HepG2 (cell line): ENCODE data around the gene MAFF. TPM values are rescaled to one million over a fixed set of nuclear protein-coding genes. Genes with fewer than 3 reads are reported as not detected.

ENCODE experiments used
- ADNP ChIP-seq: sonication (generic); formaldehyde crosslinking; IDR thresholded peaks from 2 replicates; pipeline ENCODE4 v1.4.0; 2020; ENCODE audit warnings: missing genetic modification reagents
- CEBPB ChIP-seq: IDR thresholded peaks from 2 replicates; pipeline ENCODE4 v1.6.1; 2011; ENCODE audit warnings: low read depth, low read length, improper control_type of control experiment, borderline replicate concordance
- CREBL2 ChIP-seq: sonication (generic); formaldehyde crosslinking; IDR thresholded peaks from 2 replicates; pipeline ENCODE4 v1.8.1; 2023; ENCODE audit warnings: missing genetic modification reagents, mild to moderate bottlenecking, borderline replicate concordance
- FOXK1 ChIP-seq: sonication (generic); formaldehyde crosslinking; IDR thresholded peaks from 2 replicates; pipeline ENCODE4 v1.4.0; 2020; ENCODE audit warnings: low read depth, missing genetic modification reagents, borderline replicate concordance
- KAT2B ChIP-seq: fragments of 150-350 bp; IDR thresholded peaks from 2 replicates; pipeline ENCODE4 v1.6.1; 2014; ENCODE audit warnings: low read depth, low read length, borderline replicate concordance
- KMT2B ChIP-seq: IDR thresholded peaks from 2 replicates; pipeline ENCODE4 v1.6.1; 2016; ENCODE audit warnings: missing genetic modification reagents, missing compliant biosample characterization
- NFE2 ChIP-seq: sonication (generic); formaldehyde crosslinking; IDR thresholded peaks from 2 replicates; pipeline ENCODE4 v1.4.0; 2020; ENCODE audit warnings: missing genetic modification reagents
- NR2F6 ChIP-seq, 2 experiments: IDR thresholded peaks; 2 replicates each; pipeline ENCODE4 v1.6.1; 2016; ENCODE audit warnings: antibody characterized with exemption in 1 of 2, mild to moderate bottlenecking in 1 of 2
- SNAPC5 ChIP-seq: sonication (generic); formaldehyde crosslinking; IDR thresholded peaks from 2 replicates; pipeline ENCODE4 v1.8.1; 2023; ENCODE audit warnings: mild to moderate bottlenecking, missing genetic modification reagents, borderline replicate concordance
- SP140L ChIP-seq: sonication (generic); formaldehyde crosslinking; IDR thresholded peaks from 2 replicates; pipeline ENCODE4 v1.4.0; 2020; ENCODE audit warnings: missing genetic modification reagents, borderline replicate concordance
- ZNF143 ChIP-seq: sonication (generic); formaldehyde crosslinking; IDR thresholded peaks from 2 replicates; pipeline ENCODE4 v1.4.0; 2020; ENCODE audit warnings: missing genetic modification reagents
- ZNF274 ChIP-seq: sonication (generic); formaldehyde crosslinking; IDR thresholded peaks from 2 replicates; pipeline ENCODE4 v1.5.1; 2020; ENCODE audit warnings: mild to moderate bottlenecking, missing genetic modification reagents
- ZNF317 ChIP-seq: sonication (generic); formaldehyde crosslinking; IDR thresholded peaks from 2 replicates; pipeline ENCODE4 v1.5.0; 2020; ENCODE audit warnings: mild to moderate bottlenecking, missing genetic modification reagents
- ZNF547 ChIP-seq: sonication (generic); formaldehyde crosslinking; IDR thresholded peaks from 2 replicates; pipeline ENCODE4 v1.5.1; 2020; ENCODE audit warnings: mild to moderate bottlenecking, missing genetic modification reagents
- ZNF550 ChIP-seq: sonication (generic); formaldehyde crosslinking; IDR thresholded peaks from 2 replicates; pipeline ENCODE4 v1.4.0; 2020; ENCODE audit warnings: mild to moderate bottlenecking, missing genetic modification reagents, borderline replicate concordance
- ZNF678 ChIP-seq: sonication (generic); formaldehyde crosslinking; IDR thresholded peaks from 2 replicates; pipeline ENCODE4 v1.4.0; 2020; ENCODE audit warnings: mild to moderate bottlenecking, missing genetic modification reagents
- ZNF75D ChIP-seq: sonication (generic); formaldehyde crosslinking; IDR thresholded peaks from 2 replicates; pipeline ENCODE4 v1.8.1; 2023; ENCODE audit warnings: missing genetic modification reagents, mild to moderate bottlenecking, borderline replicate concordance
- ZNF761 ChIP-seq: sonication (generic); formaldehyde crosslinking; conservative IDR thresholded peaks from 2 replicates; pipeline ENCODE4 v1.4.0; 2020; ENCODE audit warnings: mild to moderate bottlenecking, missing genetic modification reagents
- polyA plus RNA-seq, 8 experiments: library from polyadenylated mRNA; depleted of rRNA in 3 of 8; stranded (reverse) in 7 of 8; unstranded in 1 of 8; fragments of >200 nt; fragmentation: Illumina TruSeq in 4 of 8; extraction: Trizol in 4 of 8; gene quantifications; 2 replicates each; pipeline versions ENCODE4 v1.2.1 to v1.2.3, GENCODE V29; 2011 to 2016; ENCODE audit warnings: low read depth in 4 of 8, missing spikeins in 1 of 8, mixed read lengths in 1 of 8; ENCODE audit not compliant: insufficient read depth in 1 of 8
- total RNA-seq, 5 experiments: library from RNA; depleted of rRNA; stranded (reverse); fragments of >200 nt; fragmentation: Illumina TruSeq; extraction: Trizol; gene quantifications; 2 replicates each; pipeline ENCODE4 v1.2.3, GENCODE V29; 2016; ENCODE audit warnings: low read depth in 1 of 5
- TF ChIP-seq, protein P1 (sequence below): sonication (generic); formaldehyde crosslinking; IDR thresholded peaks from 2 replicates; pipeline ENCODE4 v1.8.0; 2022; ENCODE audit warnings: missing genetic modification reagents, low read depth, mild to moderate bottlenecking, borderline replicate concordance
- TF ChIP-seq, protein P2 (sequence below): sonication (generic); formaldehyde crosslinking; IDR thresholded peaks from 2 replicates; pipeline ENCODE4 v1.4.0; 2020; ENCODE audit warnings: low read depth, mild to moderate bottlenecking, missing genetic modification reagents
- TF ChIP-seq, protein P3 (sequence below): sonication (generic); formaldehyde crosslinking; IDR thresholded peaks from 2 replicates; pipeline ENCODE4 v1.4.0; 2020; ENCODE audit warnings: missing genetic modification reagents
- TF ChIP-seq, protein P4 (sequence below): sonication (generic); formaldehyde crosslinking; IDR thresholded peaks from 2 replicates; pipeline ENCODE4 v1.8.0; 2022; ENCODE audit warnings: low read depth, missing genetic modification reagents
- TF ChIP-seq, protein P5 (sequence below): IDR thresholded peaks from 2 replicates; pipeline ENCODE4 v1.6.1; 2012; ENCODE audit warnings: inconsistent platforms

MAFF gene
- total and polyA plus RNA-seq, 2 of the 13 experiments (the other 11 are each of a cell fraction or from before 2014, with no cell fraction given), result 5.4 to 14.3 TPM

- TF ChIP-seq ZNF274, result no peak
- TF ChIP-seq, protein P1, sequence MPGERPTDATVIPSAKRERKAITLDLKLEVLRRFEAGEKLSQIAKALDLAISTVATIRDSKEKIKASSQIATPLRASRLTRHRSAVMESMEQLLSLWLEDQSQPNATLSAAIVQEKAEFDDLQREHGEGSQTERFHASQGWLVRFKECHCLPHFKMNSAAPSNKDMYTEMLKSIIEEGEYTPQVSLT, result no peak
- TF ChIP-seq, protein P2, sequence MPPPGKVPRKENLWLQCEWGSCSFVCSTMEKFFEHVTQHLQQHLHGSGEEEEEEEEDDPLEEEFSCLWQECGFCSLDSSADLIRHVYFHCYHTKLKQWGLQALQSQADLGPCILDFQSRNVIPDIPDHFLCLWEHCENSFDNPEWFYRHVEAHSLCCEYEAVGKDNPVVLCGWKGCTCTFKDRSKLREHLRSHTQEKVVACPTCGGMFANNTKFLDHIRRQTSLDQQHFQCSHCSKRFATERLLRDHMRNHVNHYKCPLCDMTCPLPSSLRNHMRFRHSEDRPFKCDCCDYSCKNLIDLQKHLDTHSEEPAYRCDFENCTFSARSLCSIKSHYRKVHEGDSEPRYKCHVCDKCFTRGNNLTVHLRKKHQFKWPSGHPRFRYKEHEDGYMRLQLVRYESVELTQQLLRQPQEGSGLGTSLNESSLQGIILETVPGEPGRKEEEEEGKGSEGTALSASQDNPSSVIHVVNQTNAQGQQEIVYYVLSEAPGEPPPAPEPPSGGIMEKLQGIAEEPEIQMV, result no peak
- no peak for TF ChIP-seq FOXK1 (CRISPR knock-in tag)
- no peak for TF ChIP-seq KMT2B
- TF ChIP-seq ZNF143 (CRISPR knock-in tag), result no peak
- TF ChIP-seq NFE2 (CRISPR knock-in tag), result no peak
- TF ChIP-seq, protein P3, sequence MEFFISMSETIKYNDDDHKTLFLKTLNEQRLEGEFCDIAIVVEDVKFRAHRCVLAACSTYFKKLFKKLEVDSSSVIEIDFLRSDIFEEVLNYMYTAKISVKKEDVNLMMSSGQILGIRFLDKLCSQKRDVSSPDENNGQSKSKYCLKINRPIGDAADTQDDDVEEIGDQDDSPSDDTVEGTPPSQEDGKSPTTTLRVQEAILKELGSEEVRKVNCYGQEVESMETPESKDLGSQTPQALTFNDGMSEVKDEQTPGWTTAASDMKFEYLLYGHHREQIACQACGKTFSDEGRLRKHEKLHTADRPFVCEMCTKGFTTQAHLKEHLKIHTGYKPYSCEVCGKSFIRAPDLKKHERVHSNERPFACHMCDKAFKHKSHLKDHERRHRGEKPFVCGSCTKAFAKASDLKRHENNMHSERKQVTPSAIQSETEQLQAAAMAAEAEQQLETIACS (CRISPR knock-in tag), result no peak
- TF ChIP-seq CREBL2 (CRISPR knock-in tag), result no peak
- TF ChIP-seq ZNF547 (CRISPR knock-in tag), result no peak
- TF ChIP-seq ZNF317 (CRISPR knock-in tag), result no peak
- peak; percentile 64 for TF ChIP-seq NR2F6 (IDR thresholded peaks at IDR 0.05)
- peak; percentile 55; the same call in 1 of the 2 replicates for TF ChIP-seq NR2F6 (CRISPR knock-in tag; IDR thresholded peaks at IDR 0.05)
- TF ChIP-seq ZNF550 (CRISPR knock-in tag), result no peak
- TF ChIP-seq ADNP (CRISPR knock-in tag), result no peak
- TF ChIP-seq KAT2B, result no peak
- TF ChIP-seq CEBPB, result no peak
- TF ChIP-seq, protein P4, sequence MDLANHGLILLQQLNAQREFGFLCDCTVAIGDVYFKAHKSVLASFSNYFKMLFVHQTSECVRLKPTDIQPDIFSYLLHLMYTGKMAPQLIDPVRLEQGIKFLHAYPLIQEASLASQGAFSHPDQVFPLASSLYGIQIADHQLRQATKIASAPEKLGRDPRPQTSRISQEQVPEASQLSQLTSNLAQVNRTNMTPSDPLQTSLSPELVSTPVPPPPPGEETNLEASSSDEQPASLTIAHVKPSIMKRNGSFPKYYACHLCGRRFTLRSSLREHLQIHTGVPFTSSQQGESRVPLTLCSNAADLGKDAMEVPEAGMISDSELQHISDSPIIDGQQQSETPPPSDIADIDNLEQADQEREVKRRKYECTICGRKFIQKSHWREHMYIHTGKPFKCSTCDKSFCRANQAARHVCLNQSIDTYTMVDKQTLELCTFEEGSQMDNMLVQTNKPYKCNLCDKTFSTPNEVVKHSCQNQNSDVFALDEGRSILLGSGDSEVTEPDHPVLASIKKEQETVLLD (CRISPR knock-in tag), result no peak
- TF ChIP-seq ZNF761 (CRISPR knock-in tag), result no peak
- TF ChIP-seq ZNF678 (CRISPR knock-in tag), result no peak
- TF ChIP-seq ZNF75D (CRISPR knock-in tag), result no peak
- no peak for TF ChIP-seq SP140L
- no peak for TF ChIP-seq SNAPC5
- TF ChIP-seq, protein P5, sequence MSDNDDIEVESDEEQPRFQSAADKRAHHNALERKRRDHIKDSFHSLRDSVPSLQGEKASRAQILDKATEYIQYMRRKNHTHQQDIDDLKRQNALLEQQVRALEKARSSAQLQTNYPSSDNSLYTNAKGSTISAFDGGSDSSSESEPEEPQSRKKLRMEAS, result 0 out of 2 replicates have a peak, but pooled peaks have one; percentile 22
Observed at GRCh38 chr22:38260761-38261681, 59.2 kb downstream of the MAFF start (continued).
